ENCODE results near the gene CFAP410.

GRCh38 chr21:44312089-44312488 lies 27.1 kb downstream of the CFAP410 start:
- TF ChIP-seq CTCF (IDR thresholded peaks at IDR 0.05; ENCODE audit: poor library complexity, severe bottlenecking) (no peak), POLR2AphosphoS5 (IDR thresholded peaks at IDR 0.05) (no peak), SMC3 (conservative IDR thresholded peaks at IDR 0.05; ENCODE audit: poor library complexity) (no peak), TAF1 (IDR thresholded peaks at IDR 0.05; ENCODE audit: low read depth) (no peak)

Data from neural cell (in vitro differentiated cells).